Bronchial epithelial cell (primary cell): ENCODE results near the gene P2RY10. TPM values are rescaled to one million over a fixed set of nuclear protein-coding genes. Genes with fewer than 3 reads are reported as not detected.

Experiments
- DNase-seq: peaks from one replicate; pipeline ENCODE4 v3.0.0-alpha.2; 2010; ENCODE audit warnings: low read depth
- FAIRE-seq: peaks from 2 replicates; lab custom pipeline; 2011; peaks lifted over from hg19 to GRCh38; lab: Jason Lieb, UNC
- H3K27me3 ChIP-seq: 2 replicates; pipeline ENCODE4 v1.5.1; 2011; ENCODE audit warnings: low read length; ENCODE audit not compliant: control insufficient read depth, insufficient read depth
- H3K36me3 ChIP-seq: 2 replicates; pipeline ENCODE4 v1.5.1; 2011; ENCODE audit warnings: low read length; ENCODE audit not compliant: control insufficient read depth, insufficient read depth
- H3K4me3 ChIP-seq: 2 replicates; pipeline ENCODE4 v1.5.1; 2011; ENCODE audit warnings: mild to moderate bottlenecking, low read depth, low read length, control low read depth
- CTCF ChIP-seq: IDR thresholded peaks from 2 replicates; pipeline ENCODE4 v1.5.1; 2011; ENCODE audit warnings: mild to moderate bottlenecking, moderate library complexity, low read length, control low read depth, inconsistent platforms; ENCODE audit not compliant: insufficient read depth, severe bottlenecking
- total RNA-seq: library from RNA; depleted of rRNA; stranded (reverse); fragments of >200 nt; gene quantifications from 2 replicates; pipeline ENCODE4 v1.2.1, GENCODE V29; 2014

P2RY10 gene
- total RNA-seq, 1 donor from 2014 or later = not detected

GRCh38 chrX:78958419-78959116 lies 13.4 kb downstream of the P2RY10 start:
- no peak for DNase-seq
- no peak for TF ChIP-seq CTCF
- Histone ChIP-seq H3K36me3 (no peaks in the 10 kb centered on the region), H3K27me3 (no peaks in the 10 kb centered on the region), H3K4me3 (no peak overlapping the region)
- FAIRE-seq = no peak

GRCh38 chrX:78960888-78961287 lies 15.7 kb downstream of the P2RY10 start:
- Histone ChIP-seq H3K36me3 (no peaks in the 10 kb centered on the region), H3K4me3 (no peak overlapping the region), H3K27me3 (no peaks in the 10 kb centered on the region)
- FAIRE-seq (no peak), DNase-seq (no peak)
- TF ChIP-seq CTCF = no peak

GRCh38 chrX:78964598-78964997 lies 19.4 kb downstream of the P2RY10 start:
- H3K4me3 ChIP-seq = no peak overlapping the region
- TF ChIP-seq CTCF = no peak
- H3K36me3 ChIP-seq = no peaks in the 10 kb centered on the region
- no peak for FAIRE-seq
- no peaks in the 10 kb centered on the region for H3K27me3 ChIP-seq
- no peak for DNase-seq

GRCh38 chrX:78979789-78980464 lies 34.7 kb downstream of the P2RY10 start:
- FAIRE-seq (no peak), DNase-seq (peak; percentile 0)

GRCh38 chrX:78989349-78989748 lies 44.2 kb downstream of the P2RY10 start:
- H3K4me3 ChIP-seq = no peak overlapping the region
- no peak for FAIRE-seq
- H3K36me3 ChIP-seq = no peaks in the 10 kb centered on the region
- no peaks in the 10 kb centered on the region for H3K27me3 ChIP-seq
- no peak for DNase-seq
- TF ChIP-seq CTCF = no peak

More at GRCh38 chrX:78979789-78980464, 34.7 kb downstream of the P2RY10 start:
- Histone ChIP-seq H3K4me3 (no peak overlapping the region), H3K27me3 (no peaks in the 10 kb centered on the region), H3K36me3 (no peaks in the 10 kb centered on the region)
- no peak for TF ChIP-seq CTCF
